Measurements from ENCODE around the gene ZC3HAV1.

- no peak for TF ChIP-seq CTCF (conservative IDR thresholded peaks at IDR 0.05; ENCODE audit: low read depth in 2 of 2)
- TF ChIP-seq REST (IDR thresholded peaks at IDR 0.05; ENCODE audit: unreplicated experiment) = no peak
- no peak for TF ChIP-seq EZH2phosphoT487 (IDR thresholded peaks at IDR 0.05; ENCODE audit: unreplicated experiment)
- TF ChIP-seq EZH2 (IDR thresholded peaks at IDR 0.05; ENCODE audit: low read depth, unreplicated experiment) = no peak
Measured at GRCh38 chr7:139152149-139152548, 42.6 kb upstream of the ZC3HAV1 start.
